Measurements from ENCODE around the gene SLC14A1.

Gene SLC14A1

GRCh38 chr18:45730832-45731575, 7.0 kb downstream of the SLC14A1 start:
- H3K36me3 Mint-ChIP-seq (ENCODE audit: low read depth) = no peaks in the 10 kb centered on the region
- H3K27ac Mint-ChIP-seq = no peak overlapping the region
- no peak overlapping the region for H3K4me3 Mint-ChIP-seq

DNA sequence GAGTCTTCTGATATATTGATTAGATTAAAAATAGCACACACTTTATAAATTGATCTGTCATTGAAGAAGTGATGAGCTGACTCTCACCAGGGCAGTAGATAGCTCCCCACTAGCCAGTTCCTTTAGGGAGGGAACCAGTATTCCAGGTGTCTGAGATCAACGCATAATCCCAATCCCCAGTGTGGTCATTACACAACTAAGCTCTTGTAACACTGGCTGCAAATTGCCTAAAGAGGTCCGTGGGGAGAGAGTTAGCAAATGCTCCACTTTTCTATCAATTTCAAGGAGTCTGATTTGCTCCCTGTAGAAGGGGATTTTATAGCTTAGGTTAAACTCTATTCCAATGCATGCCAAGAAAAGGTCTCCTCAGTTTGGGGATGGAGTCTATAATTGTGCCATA, 7.7 kb downstream of the SLC14A1 start:
- Mint-ChIP-seq H3K36me3 (ENCODE audit: low read depth) (no peaks in the 10 kb centered on the region), H3K4me3 (no peak overlapping the region), H3K9me3 (no peaks in the 10 kb centered on the region), H3K27me3 (ENCODE audit: low read depth) (no peaks in the 10 kb centered on the region), H3K27ac (no peak overlapping the region), H3K4me1 (peaks cover 5% of the 10 kb centered on the region)
- TF ChIP-seq, protein P1, sequence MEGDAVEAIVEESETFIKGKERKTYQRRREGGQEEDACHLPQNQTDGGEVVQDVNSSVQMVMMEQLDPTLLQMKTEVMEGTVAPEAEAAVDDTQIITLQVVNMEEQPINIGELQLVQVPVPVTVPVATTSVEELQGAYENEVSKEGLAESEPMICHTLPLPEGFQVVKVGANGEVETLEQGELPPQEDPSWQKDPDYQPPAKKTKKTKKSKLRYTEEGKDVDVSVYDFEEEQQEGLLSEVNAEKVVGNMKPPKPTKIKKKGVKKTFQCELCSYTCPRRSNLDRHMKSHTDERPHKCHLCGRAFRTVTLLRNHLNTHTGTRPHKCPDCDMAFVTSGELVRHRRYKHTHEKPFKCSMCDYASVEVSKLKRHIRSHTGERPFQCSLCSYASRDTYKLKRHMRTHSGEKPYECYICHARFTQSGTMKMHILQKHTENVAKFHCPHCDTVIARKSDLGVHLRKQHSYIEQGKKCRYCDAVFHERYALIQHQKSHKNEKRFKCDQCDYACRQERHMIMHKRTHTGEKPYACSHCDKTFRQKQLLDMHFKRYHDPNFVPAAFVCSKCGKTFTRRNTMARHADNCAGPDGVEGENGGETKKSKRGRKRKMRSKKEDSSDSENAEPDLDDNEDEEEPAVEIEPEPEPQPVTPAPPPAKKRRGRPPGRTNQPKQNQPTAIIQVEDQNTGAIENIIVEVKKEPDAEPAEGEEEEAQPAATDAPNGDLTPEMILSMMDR (IDR thresholded peaks at IDR 0.05; ENCODE audit: unreplicated experiment in 3 of 3) = no peak

More at GRCh38 chr18:45730832-45731575, 7.0 kb downstream of the SLC14A1 start:
- TF ChIP-seq, protein P1 (IDR thresholded peaks at IDR 0.05; ENCODE audit: unreplicated experiment in 3 of 3) = no peak
- Mint-ChIP-seq H3K4me1 (peaks cover 3% of the 10 kb centered on the region), H3K9me3 (no peaks in the 10 kb centered on the region), H3K27me3 (ENCODE audit: low read depth) (no peaks in the 10 kb centered on the region)

- Mint-ChIP-seq H3K4me3 (no peak overlapping the region), H3K36me3 (ENCODE audit: low read depth) (no peaks in the 10 kb centered on the region), H3K27ac (no peak overlapping the region), H3K27me3 (ENCODE audit: low read depth) (no peaks in the 10 kb centered on the region), H3K4me1 (peaks cover 7% of the 10 kb centered on the region), H3K9me3 (no peaks in the 10 kb centered on the region)
- TF ChIP-seq, protein P1 (IDR thresholded peaks at IDR 0.05; ENCODE audit: unreplicated experiment in 3 of 3) = no peak
Measured at GRCh38 chr18:45733535-45733934, 9.6 kb downstream of the SLC14A1 start.

DNA sequence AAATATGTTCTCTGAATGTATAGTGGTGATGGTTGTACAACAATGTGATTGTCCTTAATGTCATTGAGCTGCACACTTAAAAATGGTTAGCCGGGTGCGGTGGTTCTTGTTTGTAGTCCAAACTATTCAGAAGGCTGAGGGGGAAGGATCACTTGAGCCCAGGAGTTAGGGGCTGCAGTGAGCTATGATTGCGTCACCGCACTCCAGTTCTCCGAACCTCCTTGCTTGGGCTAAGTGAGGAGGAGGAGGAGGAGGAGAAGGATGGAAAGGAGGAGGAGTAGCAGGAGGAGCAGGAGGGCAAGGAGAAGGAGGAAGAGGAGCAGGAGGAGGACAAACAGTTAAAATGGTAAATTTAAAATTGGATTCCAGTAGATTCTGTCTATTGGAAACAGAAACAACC, 10.5 kb downstream of the SLC14A1 start:
- H3K4me3 Mint-ChIP-seq = no peak overlapping the region

DNA sequence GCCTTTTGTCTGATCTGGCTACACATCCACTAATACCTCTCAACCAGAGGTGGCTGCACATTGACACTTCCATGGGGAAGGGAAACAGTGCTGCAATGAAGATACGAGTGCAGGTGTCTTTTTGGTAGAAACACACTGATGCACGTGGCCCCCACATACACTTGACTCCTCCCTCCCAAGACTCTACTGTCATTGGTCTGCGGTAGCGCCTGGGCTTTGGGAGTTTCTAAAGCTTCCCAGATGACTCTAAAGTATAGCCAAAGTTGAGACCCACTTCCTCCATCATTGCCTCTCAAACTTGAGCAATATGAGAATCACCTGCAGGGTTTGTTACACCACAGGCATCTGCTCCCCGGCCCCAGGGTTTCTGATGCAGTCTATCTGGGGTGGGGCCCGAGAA, 11.0 kb downstream of the SLC14A1 start:
- TF ChIP-seq, protein P1 (IDR thresholded peaks at IDR 0.05; ENCODE audit: unreplicated experiment in 3 of 3) = no peak
- Mint-ChIP-seq H3K36me3 (ENCODE audit: low read depth) (no peaks in the 10 kb centered on the region), H3K4me3 (no peak overlapping the region), H3K27me3 (ENCODE audit: low read depth) (no peaks in the 10 kb centered on the region), H3K27ac (no peak overlapping the region), H3K9me3 (no peaks in the 10 kb centered on the region), H3K4me1 (peaks cover 19% of the 10 kb centered on the region)

More for the DNA sequence above, 10.5 kb downstream of the SLC14A1 start:
- Mint-ChIP-seq H3K27me3 (ENCODE audit: low read depth) (no peaks in the 10 kb centered on the region), H3K4me1 (peaks cover 15% of the 10 kb centered on the region), H3K9me3 (no peaks in the 10 kb centered on the region), H3K27ac (no peak overlapping the region), H3K36me3 (ENCODE audit: low read depth) (no peaks in the 10 kb centered on the region)
- TF ChIP-seq, protein P1 (IDR thresholded peaks at IDR 0.05; ENCODE audit: unreplicated experiment in 3 of 3) = no peak

DNA sequence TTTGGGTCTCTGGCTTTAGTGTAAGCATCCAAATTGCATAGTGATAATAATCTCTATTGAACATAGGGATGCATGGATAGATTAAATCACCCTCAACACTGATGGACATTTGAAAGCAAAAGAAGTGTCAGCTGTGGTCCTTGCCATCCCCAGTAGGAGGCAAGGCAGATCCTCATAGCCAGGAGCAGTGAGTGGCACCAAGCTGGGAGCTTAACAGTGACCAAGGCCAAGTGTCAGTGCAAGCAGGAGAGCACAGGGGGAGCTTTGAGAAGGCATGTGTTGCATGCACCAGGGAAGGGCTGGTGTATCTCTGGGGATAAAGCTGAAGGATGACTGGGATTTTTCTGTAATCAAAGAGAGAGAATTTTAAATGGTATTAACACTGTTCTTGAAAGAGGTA, 14.7 kb downstream of the SLC14A1 start:
- H3K36me3 Mint-ChIP-seq (ENCODE audit: low read depth) = no peaks in the 10 kb centered on the region
- TF ChIP-seq, protein P1 (IDR thresholded peaks at IDR 0.05; ENCODE audit: unreplicated experiment in 3 of 3) = no peak
- peaks cover 26% of the 10 kb centered on the region for H3K4me1 Mint-ChIP-seq
- H3K27ac Mint-ChIP-seq = no peak overlapping the region
- H3K27me3 Mint-ChIP-seq (ENCODE audit: low read depth) = peaks cover 12% of the 10 kb centered on the region
- no peak overlapping the region for H3K4me3 Mint-ChIP-seq
- H3K9me3 Mint-ChIP-seq = no peaks in the 10 kb centered on the region

All from nephron (organoid).